ENCODE measurements around the gene PCSK5. TPM values are rescaled to one million over a fixed set of nuclear protein-coding genes. Genes with fewer than 3 reads are reported as not detected.
A peak's percentile ranks its signal among the peaks of the same experiment; 100 is the strongest.

The PCSK5 gene
- polyA plus RNA-seq, 1 experiment = 1.6 TPM

DNA sequence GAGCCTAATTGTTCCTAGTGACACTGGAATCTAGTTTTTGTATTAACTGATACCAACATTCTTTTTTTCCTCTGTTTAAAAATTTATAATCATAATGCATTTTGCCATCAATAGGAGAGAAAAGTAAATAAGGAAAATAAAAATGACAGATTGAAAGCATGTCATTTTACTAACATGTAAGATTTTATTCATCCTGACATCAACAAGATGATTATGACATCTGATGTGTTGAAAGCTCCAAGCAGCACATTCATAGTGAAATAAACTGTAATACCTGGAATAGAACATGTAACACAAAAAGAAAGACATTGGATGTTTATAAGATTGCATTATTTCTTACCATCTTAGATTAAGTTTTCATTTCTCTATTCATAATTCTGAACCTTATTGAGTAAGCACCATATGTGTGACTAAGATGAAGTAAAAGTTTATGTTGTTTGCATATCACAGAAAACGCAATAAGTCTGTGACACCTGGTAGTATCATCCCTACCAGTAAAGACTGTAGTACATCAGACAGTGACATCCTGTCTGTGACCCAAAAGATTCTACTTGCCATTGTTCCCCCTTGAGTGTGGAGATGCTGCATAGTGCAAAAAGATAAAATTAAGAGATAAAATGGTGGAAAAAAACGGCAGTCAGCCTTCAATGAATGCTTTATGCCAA lies 225.6 kb downstream of the PCSK5 start:
- ChIA-PET CTCF (no interaction called here), POLR2A (no interaction called here)
- Histone ChIP-seq H3K4me3 (ENCODE audit: low read depth, low read length) (no peak overlapping the region), H3K27me3 (ENCODE audit: control insufficient read depth, insufficient read depth, low read length) (no peaks in the 10 kb centered on the region), H3K9me3 (ENCODE audit: control insufficient read depth, insufficient read depth, low read length) (no peaks in the 10 kb centered on the region), H3K27ac (ENCODE audit: low read depth, low read length) (no peak overlapping the region)
- TF ChIP-seq, protein P1, sequence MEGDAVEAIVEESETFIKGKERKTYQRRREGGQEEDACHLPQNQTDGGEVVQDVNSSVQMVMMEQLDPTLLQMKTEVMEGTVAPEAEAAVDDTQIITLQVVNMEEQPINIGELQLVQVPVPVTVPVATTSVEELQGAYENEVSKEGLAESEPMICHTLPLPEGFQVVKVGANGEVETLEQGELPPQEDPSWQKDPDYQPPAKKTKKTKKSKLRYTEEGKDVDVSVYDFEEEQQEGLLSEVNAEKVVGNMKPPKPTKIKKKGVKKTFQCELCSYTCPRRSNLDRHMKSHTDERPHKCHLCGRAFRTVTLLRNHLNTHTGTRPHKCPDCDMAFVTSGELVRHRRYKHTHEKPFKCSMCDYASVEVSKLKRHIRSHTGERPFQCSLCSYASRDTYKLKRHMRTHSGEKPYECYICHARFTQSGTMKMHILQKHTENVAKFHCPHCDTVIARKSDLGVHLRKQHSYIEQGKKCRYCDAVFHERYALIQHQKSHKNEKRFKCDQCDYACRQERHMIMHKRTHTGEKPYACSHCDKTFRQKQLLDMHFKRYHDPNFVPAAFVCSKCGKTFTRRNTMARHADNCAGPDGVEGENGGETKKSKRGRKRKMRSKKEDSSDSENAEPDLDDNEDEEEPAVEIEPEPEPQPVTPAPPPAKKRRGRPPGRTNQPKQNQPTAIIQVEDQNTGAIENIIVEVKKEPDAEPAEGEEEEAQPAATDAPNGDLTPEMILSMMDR (IDR thresholded peaks at IDR 0.05; ENCODE audit: low read depth, low read length) = no peak
- no peak for DNase-seq (ENCODE audit: low read depth, low spot score)

DNA sequence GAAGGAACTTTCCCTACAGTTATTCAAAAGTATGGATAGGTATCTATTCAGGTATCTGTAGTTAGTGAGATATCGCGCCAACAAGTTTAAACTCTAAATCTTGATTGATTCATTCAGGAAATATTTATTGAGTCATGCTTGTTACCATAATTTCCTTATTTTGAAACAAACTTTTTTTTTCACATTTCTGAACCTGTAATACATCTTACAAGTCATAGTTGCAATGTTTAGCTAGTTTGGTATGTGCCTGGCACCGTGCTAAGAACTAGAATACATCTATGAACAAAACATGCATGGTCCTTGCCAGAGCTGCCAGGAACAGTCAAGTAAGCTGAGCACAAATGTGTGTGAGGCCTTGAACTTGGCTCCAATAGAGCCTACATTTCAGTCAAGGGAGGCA lies 226.4 kb downstream of the PCSK5 start:
- no peaks in the 10 kb centered on the region for H3K9me3 ChIP-seq (ENCODE audit: control insufficient read depth, insufficient read depth, low read length)
- no peak for DNase-seq (ENCODE audit: low read depth, low spot score)
- ChIA-PET POLR2A (no interaction called here), CTCF (no interaction called here)
- H3K27me3 ChIP-seq (ENCODE audit: control insufficient read depth, insufficient read depth, low read length) = no peaks in the 10 kb centered on the region
- H3K27ac ChIP-seq (ENCODE audit: low read depth, low read length) = no peak overlapping the region
- TF ChIP-seq, protein P1 (IDR thresholded peaks at IDR 0.05; ENCODE audit: low read depth, low read length) = no peak
- H3K4me3 ChIP-seq (ENCODE audit: low read depth, low read length) = no peak overlapping the region

DNA sequence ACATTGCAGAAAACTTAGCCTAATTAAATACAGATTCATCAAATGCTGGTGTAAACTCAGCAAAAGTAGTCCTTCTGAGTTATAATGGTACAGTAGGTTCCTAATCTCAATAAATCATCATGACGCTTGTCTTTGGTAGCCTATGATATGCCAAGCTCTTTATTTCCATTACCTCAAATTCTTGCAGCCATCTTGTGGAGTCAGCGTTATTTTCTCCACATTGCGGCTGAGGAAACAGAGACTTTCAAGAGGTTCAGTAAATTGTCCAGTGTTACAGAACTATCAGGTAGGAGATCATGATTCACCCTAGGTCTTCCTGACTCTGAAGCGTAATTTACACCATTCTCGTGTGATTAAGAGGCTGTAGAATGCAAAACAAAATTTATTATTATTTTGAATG lies 237.2 kb downstream of the PCSK5 start:
- DNase-seq (ENCODE audit: low read depth, low spot score) = no peak
- ChIA-PET CTCF (no interaction called here), POLR2A (no interaction called here)
- Histone ChIP-seq H3K4me3 (ENCODE audit: low read depth, low read length) (no peak overlapping the region), H3K27ac (ENCODE audit: low read depth, low read length) (no peak overlapping the region), H3K27me3 (ENCODE audit: control insufficient read depth, insufficient read depth, low read length) (no peaks in the 10 kb centered on the region), H3K9me3 (ENCODE audit: control insufficient read depth, insufficient read depth, low read length) (no peaks in the 10 kb centered on the region)
- TF ChIP-seq, protein P1 (IDR thresholded peaks at IDR 0.05; ENCODE audit: low read depth, low read length) = no peak

DNA sequence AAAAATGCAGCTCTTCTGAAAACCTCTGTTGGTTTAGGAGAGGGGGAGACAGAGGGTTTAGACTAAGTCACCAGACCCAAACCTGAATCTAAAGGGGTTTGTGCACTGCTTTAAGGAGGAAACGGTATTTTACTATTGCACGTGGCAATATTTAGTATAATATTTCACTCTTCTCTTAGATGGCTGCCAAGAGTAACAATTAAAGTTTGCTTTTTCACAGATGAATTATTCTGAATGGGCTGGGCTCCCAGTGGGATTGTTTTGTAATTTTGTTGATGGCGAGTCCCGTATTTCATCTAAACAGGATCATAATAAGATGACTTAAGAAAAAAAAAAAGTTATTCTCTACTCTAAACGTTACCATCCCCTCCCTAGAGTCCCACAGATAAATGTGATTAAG lies 245.4 kb downstream of the PCSK5 start:
- no peak for DNase-seq (ENCODE audit: low read depth, low spot score)
- Histone ChIP-seq H3K4me3 (ENCODE audit: low read depth, low read length) (no peak overlapping the region), H3K27ac (ENCODE audit: low read depth, low read length) (no peak overlapping the region), H3K27me3 (ENCODE audit: control insufficient read depth, insufficient read depth, low read length) (no peaks in the 10 kb centered on the region), H3K9me3 (ENCODE audit: control insufficient read depth, insufficient read depth, low read length) (no peaks in the 10 kb centered on the region)
- TF ChIP-seq, protein P1 (IDR thresholded peaks at IDR 0.05; ENCODE audit: low read depth, low read length) = no peak
- ChIA-PET CTCF (interaction anchor here (2.1 to 2.9 kb wide), 2 partner anchors 9 to 167 kb away, joined by 4 to 10 read pairs; no protein-coding TSS in a partner anchor), POLR2A (no interaction called here)

DNA sequence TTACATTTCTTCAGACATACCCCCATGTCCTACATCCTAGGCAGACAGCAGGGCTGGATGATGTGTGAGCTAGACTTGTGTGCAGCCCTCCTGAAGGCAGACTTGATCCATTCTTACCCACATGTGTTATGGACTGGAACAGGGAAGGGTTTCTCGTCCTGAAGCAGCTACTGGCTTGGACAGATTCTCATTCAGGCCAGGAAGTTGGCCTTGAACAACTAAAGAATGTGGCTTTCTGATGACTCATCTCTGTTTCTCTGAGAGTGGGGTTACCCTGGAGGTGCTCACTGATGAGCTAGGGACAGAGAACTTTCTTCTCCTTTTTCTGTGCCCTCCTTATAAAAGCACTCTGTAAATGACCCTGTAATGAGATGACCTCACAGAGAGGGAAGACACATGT lies 246.5 kb downstream of the PCSK5 start:
- ChIA-PET POLR2A (interaction anchor here (0.6 kb wide), 1 partner anchor 165 kb away, joined by 3 read pairs; no protein-coding TSS in a partner anchor), CTCF (interaction anchor here (0.8 kb wide), 1 partner anchor 166 kb away, joined by 3 read pairs; no protein-coding TSS in a partner anchor)
- no peaks in the 10 kb centered on the region for H3K27me3 ChIP-seq (ENCODE audit: control insufficient read depth, insufficient read depth, low read length)
- H3K9me3 ChIP-seq (ENCODE audit: control insufficient read depth, insufficient read depth, low read length) = no peaks in the 10 kb centered on the region
- TF ChIP-seq, protein P1 (IDR thresholded peaks at IDR 0.05; ENCODE audit: low read depth, low read length) = no peak
- peak; percentile 21 for DNase-seq (ENCODE audit: low read depth, low spot score)
- H3K4me3 ChIP-seq (ENCODE audit: low read depth, low read length) = no peak overlapping the region
- peak overlapping the region; percentile 40 for H3K27ac ChIP-seq (ENCODE audit: low read depth, low read length)
